Iris pigment epithelial cell (primary cell): Measurements from ENCODE around the gene TBCA.
"Not testable (repeated sequence)": the region's sequence is repeated elsewhere in the genome, so short reads cannot be mapped to it uniquely, and the experiment has no call there.

Experiments used
- DNase-seq: peaks from one replicate; pipeline ENCODE4 v3.0.0-alpha.2; 2011; ENCODE audit warnings: low read depth

Gene TBCA

GRCh38 chr5:77772729-77773128 is 3.4 kb downstream of the TBCA start:
- no peak for DNase-seq

- no peak for DNase-seq
Measured at GRCh38 chr5:77771452-77771851, 4.7 kb downstream of the TBCA start.

- DNase-seq, result peak; percentile 21
Measured at GRCh38 chr5:77770293-77771005, 5.7 kb downstream of the TBCA start.

GRCh38 chr5:77768978-77769377 is 7.2 kb downstream of the TBCA start:
- DNase-seq, result no peak

GRCh38 chr5:77767301-77767700 is 8.8 kb downstream of the TBCA start:
- DNase-seq, result no peak

- DNase-seq, result no peak
Measured at GRCh38 chr5:77761606-77762005, 14.5 kb downstream of the TBCA start.

- no peak for DNase-seq
Measured at GRCh38 chr5:77758141-77758938, 17.8 kb downstream of the TBCA start.

- no peak for DNase-seq
Measured at GRCh38 chr5:77751328-77752023, 24.7 kb downstream of the TBCA start.

GRCh38 chr5:77750928-77751327 is 25.2 kb downstream of the TBCA start:
- DNase-seq, result not testable (repeated sequence)

- no peak for DNase-seq
Measured at GRCh38 chr5:77748160-77748559, 28.0 kb downstream of the TBCA start.

GRCh38 chr5:77744116-77744515 is 32.0 kb downstream of the TBCA start:
- DNase-seq, result no peak

GRCh38 chr5:77743181-77743580 is 33.0 kb downstream of the TBCA start:
- peak; percentile 59 for DNase-seq

GRCh38 chr5:77741608-77742007 is 34.5 kb downstream of the TBCA start:
- DNase-seq, result no peak

GRCh38 chr5:77734885-77735284 is 41.3 kb downstream of the TBCA start:
- DNase-seq, result no peak

- no peak for DNase-seq
Measured at GRCh38 chr5:77733130-77733529, 43.0 kb downstream of the TBCA start.

- DNase-seq, result no peak
Measured at GRCh38 chr5:77727190-77727589, 48.9 kb downstream of the TBCA start.

GRCh38 chr5:77725616-77726015 is 50.5 kb downstream of the TBCA start:
- DNase-seq, result peak; percentile 26

GRCh38 chr5:77724934-77725333 is 51.2 kb downstream of the TBCA start:
- no peak for DNase-seq

GRCh38 chr5:77719666-77720363 is 56.3 kb downstream of the TBCA start:
- no peak for DNase-seq

- DNase-seq, result no peak
Measured at GRCh38 chr5:77718934-77719610, 57.1 kb downstream of the TBCA start.

GRCh38 chr5:77709993-77710685 is 66.0 kb downstream of the TBCA start:
- DNase-seq, result peak; percentile 10
